SK-N-SH treated with all-trans-retinoic acid at 6 μM for 48 hours (cell line): ENCODE results near the gene POLR3F.

Experiments used
- ATAC-seq: fragments of 200-7000 bp; cut with Tn5 transposase; 3 replicates; pipeline ENCODE4 v1.9.1; 2020; ENCODE audit warnings: mild to moderate bottlenecking, moderate library complexity
- ARNTL ChIP-seq: fragments of 450-650 bp; formaldehyde crosslinking; IDR thresholded peaks from 2 replicates; pipeline ENCODE4 v1.5.0; 2020; ENCODE audit warnings: low read depth, mild to moderate bottlenecking, moderate library complexity, borderline replicate concordance
- BACH2 ChIP-seq: fragments of 250-450 bp; sonication (Bioruptor Pico); IDR thresholded peaks from 2 replicates; pipeline ENCODE4 v1.9.0; 2021; ENCODE audit warnings: mild to moderate bottlenecking, borderline replicate concordance
- ESRRG ChIP-seq: fragments of 250-450 bp; sonication (Bioruptor Pico); IDR thresholded peaks from 2 replicates; pipeline ENCODE4 v1.6.1; 2021; ENCODE audit warnings: mild to moderate bottlenecking
- GLIS3 ChIP-seq: fragments of 250-450 bp; sonication (Bioruptor Pico); IDR thresholded peaks from 2 replicates; pipeline ENCODE4 v1.5.0; 2020; ENCODE audit warnings: mild to moderate bottlenecking, moderate library complexity
- ISL1 ChIP-seq: fragments of 250-450 bp; sonication (Bioruptor Pico); IDR thresholded peaks from 2 replicates; pipeline ENCODE4 v2.1.2; 2022; ENCODE audit warnings: mild to moderate bottlenecking, moderate library complexity
- PPARA ChIP-seq: fragments of 250-450 bp; sonication (Bioruptor Pico); IDR thresholded peaks from 2 replicates; pipeline ENCODE4 v1.5.0; 2020; ENCODE audit warnings: mild to moderate bottlenecking, borderline replicate concordance
- RARB ChIP-seq: fragments of 250-450 bp; sonication (Bioruptor Pico); IDR thresholded peaks from 2 replicates; pipeline ENCODE4 v1.8.0; 2021; ENCODE audit warnings: mild to moderate bottlenecking, moderate library complexity
- SNAI2 ChIP-seq: fragments of 250-450 bp; sonication (Bioruptor Pico); IDR thresholded peaks from 2 replicates; pipeline ENCODE4 v1.5.0; 2020; ENCODE audit warnings: mild to moderate bottlenecking, moderate library complexity
- TCF4 ChIP-seq: fragments of 250-450 bp; sonication (Bioruptor Pico); IDR thresholded peaks from 2 replicates; pipeline ENCODE4 v1.8.0; 2021; ENCODE audit warnings: mild to moderate bottlenecking, moderate library complexity, borderline replicate concordance
- ZC3H10 ChIP-seq: fragments of 250-450 bp; sonication (Bioruptor Pico); IDR thresholded peaks from 2 replicates; pipeline ENCODE4 v1.5.1; 2021; ENCODE audit warnings: mild to moderate bottlenecking, moderate library complexity
- ZFP3 ChIP-seq: fragments of 250-450 bp; sonication (Bioruptor Pico); IDR thresholded peaks from 2 replicates; pipeline ENCODE4 v1.5.0; 2020; ENCODE audit warnings: mild to moderate bottlenecking, moderate library complexity
- ZFP30 ChIP-seq: fragments of 450-650 bp; formaldehyde crosslinking; IDR thresholded peaks from 2 replicates; pipeline ENCODE4 v1.5.0; 2022; ENCODE audit warnings: mild to moderate bottlenecking, moderate library complexity
- ZNF565 ChIP-seq: fragments of 450-650 bp; formaldehyde crosslinking; conservative IDR thresholded peaks from 2 replicates; pipeline ENCODE4 v1.5.0; 2020; ENCODE audit warnings: low read depth, mild to moderate bottlenecking, moderate library complexity
- TF ChIP-seq, protein P1 (sequence below): fragments of 250-450 bp; sonication (Bioruptor Pico); IDR thresholded peaks from 2 replicates; pipeline ENCODE4 v1.5.0; 2020; ENCODE audit warnings: mild to moderate bottlenecking, moderate library complexity
- TF ChIP-seq, protein P2 (sequence below): fragments of 250-450 bp; sonication (Bioruptor Pico); IDR thresholded peaks from 2 replicates; pipeline ENCODE4 v1.5.1; 2021; ENCODE audit warnings: mild to moderate bottlenecking, moderate library complexity
- TF ChIP-seq, protein P3 (sequence below): fragments of 250-450 bp; sonication (Bioruptor Pico); IDR thresholded peaks from 2 replicates; pipeline ENCODE4 v1.8.0; 2021; ENCODE audit warnings: low read depth, mild to moderate bottlenecking, moderate library complexity, borderline replicate concordance

POLR3F gene

DNA sequence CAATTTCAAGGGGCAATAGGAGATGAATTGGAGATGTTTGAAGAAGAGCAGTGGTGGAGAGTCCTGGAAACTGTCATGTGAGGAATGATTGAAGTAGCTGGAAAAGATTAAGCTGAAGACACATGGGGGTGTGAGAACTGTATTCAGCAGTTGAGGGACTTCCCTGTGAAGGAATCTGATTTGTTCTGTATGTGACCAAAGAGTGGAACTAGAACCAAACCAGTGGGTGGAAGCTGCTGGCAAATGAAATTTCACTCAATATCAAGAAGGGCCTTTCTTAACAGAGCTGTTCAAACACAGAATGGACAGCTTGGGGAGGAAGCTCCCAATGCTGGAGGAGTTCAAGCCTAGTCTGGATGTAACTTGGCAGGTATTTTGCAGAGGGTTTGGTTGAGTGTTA, 61.9 kb downstream of the POLR3F start:
- no peak for ATAC-seq
- TF ChIP-seq RARB (CRISPR knock-in tag) = no peak
- TF ChIP-seq ZFP3 (CRISPR knock-in tag) = no peak
- no peak for TF ChIP-seq ZC3H10 (CRISPR knock-in tag)
- TF ChIP-seq ESRRG (CRISPR knock-in tag) = no peak
- no peak for TF ChIP-seq GLIS3 (CRISPR knock-in tag)

DNA sequence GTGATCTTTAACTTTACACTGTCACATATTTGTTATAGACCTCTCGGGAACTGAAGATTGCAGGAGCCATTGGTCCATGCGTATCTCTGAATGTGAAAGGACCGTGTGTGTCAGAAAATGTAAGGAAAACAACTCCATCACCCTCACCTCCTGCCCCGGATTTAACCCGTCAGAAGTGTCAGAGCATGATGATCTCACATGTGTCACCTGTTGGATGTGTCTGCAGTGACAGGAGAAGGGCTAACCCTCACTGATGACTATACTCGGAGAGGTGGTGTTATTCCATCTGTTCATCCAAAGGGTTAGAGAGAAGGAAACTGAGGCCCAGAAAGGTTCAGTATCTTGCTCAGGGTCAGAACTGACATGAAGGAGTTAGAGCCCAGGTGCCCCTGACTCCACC, 65.4 kb downstream of the POLR3F start:
- ATAC-seq = no peak
- TF ChIP-seq, protein P1, sequence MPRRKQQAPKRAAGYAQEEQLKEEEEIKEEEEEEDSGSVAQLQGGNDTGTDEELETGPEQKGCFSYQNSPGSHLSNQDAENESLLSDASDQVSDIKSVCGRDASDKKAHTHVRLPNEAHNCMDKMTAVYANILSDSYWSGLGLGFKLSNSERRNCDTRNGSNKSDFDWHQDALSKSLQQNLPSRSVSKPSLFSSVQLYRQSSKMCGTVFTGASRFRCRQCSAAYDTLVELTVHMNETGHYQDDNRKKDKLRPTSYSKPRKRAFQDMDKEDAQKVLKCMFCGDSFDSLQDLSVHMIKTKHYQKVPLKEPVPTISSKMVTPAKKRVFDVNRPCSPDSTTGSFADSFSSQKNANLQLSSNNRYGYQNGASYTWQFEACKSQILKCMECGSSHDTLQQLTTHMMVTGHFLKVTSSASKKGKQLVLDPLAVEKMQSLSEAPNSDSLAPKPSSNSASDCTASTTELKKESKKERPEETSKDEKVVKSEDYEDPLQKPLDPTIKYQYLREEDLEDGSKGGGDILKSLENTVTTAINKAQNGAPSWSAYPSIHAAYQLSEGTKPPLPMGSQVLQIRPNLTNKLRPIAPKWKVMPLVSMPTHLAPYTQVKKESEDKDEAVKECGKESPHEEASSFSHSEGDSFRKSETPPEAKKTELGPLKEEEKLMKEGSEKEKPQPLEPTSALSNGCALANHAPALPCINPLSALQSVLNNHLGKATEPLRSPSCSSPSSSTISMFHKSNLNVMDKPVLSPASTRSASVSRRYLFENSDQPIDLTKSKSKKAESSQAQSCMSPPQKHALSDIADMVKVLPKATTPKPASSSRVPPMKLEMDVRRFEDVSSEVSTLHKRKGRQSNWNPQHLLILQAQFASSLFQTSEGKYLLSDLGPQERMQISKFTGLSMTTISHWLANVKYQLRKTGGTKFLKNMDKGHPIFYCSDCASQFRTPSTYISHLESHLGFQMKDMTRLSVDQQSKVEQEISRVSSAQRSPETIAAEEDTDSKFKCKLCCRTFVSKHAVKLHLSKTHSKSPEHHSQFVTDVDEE (CRISPR knock-in tag) = no peak
- TF ChIP-seq ESRRG (CRISPR knock-in tag) (no peak), ARNTL (no peak), SNAI2 (no peak)

DNA sequence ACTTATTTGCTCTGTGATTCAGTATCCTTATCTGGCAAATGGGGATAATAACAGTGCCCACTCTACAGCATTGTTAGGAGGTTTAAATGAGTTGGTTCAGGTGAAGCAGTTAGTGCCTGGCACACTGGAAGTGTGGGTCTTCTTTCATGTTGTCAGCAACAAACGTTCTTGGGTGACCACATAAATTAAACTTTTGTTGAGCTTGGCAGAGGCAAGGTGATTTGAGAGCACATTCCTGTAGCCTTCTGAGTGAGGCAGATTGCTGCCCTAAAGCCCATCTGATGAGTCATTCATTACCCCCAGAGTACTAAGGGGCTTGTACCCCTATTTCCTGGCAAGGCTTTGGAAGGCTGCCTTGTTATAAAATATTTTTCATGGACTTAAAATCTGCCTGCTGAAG, 66.3 kb downstream of the POLR3F start:
- no peak for ATAC-seq
- no peak for TF ChIP-seq ZFP3 (CRISPR knock-in tag)
- TF ChIP-seq, protein P2, sequence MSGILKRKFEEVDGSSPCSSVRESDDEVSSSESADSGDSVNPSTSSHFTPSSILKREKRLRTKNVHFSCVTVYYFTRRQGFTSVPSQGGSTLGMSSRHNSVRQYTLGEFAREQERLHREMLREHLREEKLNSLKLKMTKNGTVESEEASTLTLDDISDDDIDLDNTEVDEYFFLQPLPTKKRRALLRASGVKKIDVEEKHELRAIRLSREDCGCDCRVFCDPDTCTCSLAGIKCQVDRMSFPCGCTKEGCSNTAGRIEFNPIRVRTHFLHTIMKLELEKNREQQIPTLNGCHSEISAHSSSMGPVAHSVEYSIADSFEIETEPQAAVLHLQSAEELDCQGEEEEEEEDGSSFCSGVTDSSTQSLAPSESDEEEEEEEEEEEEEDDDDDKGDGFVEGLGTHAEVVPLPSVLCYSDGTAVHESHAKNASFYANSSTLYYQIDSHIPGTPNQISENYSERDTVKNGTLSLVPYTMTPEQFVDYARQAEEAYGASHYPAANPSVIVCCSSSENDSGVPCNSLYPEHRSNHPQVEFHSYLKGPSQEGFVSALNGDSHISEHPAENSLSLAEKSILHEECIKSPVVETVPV (CRISPR knock-in tag) = no peak
- TF ChIP-seq ZNF565 (CRISPR knock-in tag) = no peak

DNA sequence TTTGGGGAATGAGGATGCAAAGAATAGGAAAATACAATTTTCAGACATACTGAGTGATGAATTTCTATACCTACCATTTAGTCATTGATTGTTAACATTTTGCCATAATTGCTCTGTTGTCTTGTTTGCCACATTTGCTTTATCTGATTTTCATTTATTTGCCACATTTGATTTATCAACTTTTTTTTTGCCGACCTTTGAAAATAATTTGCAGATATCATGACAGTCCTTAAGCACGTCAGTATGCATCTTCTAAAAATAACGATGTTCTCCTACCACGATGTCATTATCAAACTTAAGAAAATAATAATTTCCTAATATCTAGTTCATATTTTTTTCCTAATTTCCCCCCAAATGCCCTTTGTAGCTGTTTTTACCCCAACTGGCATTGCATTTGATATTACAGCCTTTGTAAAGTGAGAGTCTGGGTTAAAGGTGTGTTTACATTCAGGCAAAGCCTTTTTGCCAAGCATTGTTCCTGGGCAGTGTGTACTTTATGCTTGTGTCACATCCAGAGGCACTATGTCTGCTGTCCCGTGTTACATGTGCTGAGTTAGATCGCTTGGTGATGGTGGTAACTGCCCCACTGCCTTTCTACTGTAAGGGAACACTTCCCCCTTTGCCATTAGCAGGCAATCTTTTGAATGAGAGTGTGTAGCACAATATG, 66.9 kb downstream of the POLR3F start:
- no peak for ATAC-seq
- TF ChIP-seq, protein P1 (CRISPR knock-in tag) = no peak
- TF ChIP-seq ARNTL (no peak), PPARA (CRISPR knock-in tag) (no peak), SNAI2 (no peak), RARB (CRISPR knock-in tag) (no peak), TCF4 (CRISPR knock-in tag) (no peak), ISL1 (CRISPR knock-in tag) (no peak), ZFP30 (no peak), BACH2 (CRISPR knock-in tag) (no peak)
- TF ChIP-seq, protein P2 (CRISPR knock-in tag) = no peak
- TF ChIP-seq, protein P3, sequence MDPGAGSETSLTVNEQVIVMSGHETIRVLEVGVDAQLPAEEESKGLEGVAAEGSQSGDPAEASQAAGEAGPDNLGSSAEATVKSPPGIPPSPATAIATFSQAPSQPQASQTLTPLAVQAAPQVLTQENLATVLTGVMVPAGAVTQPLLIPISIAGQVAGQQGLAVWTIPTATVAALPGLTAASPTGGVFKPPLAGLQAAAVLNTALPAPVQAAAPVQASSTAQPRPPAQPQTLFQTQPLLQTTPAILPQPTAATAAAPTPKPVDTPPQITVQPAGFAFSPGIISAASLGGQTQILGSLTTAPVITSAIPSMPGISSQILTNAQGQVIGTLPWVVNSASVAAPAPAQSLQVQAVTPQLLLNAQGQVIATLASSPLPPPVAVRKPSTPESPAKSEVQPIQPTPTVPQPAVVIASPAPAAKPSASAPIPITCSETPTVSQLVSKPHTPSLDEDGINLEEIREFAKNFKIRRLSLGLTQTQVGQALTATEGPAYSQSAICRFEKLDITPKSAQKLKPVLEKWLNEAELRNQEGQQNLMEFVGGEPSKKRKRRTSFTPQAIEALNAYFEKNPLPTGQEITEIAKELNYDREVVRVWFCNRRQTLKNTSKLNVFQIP (CRISPR knock-in tag) = no peak
